HL-60 (cell line): Measurements from ENCODE around the gene FERMT2.

Experiments
- CTCF ChIP-seq: IDR thresholded peaks from one replicate; pipeline ENCODE4 v1.5.1; 2011; ENCODE audit warnings: low read length, control low read depth, inconsistent platforms; ENCODE audit not compliant: insufficient read depth
- GABPA ChIP-seq: IDR thresholded peaks from 2 replicates; pipeline ENCODE4 v1.6.1; 2012; ENCODE audit warnings: low read depth

GRCh38 chr14:52827426-52827825 is 123.4 kb downstream of the FERMT2 start:
- no peak for TF ChIP-seq CTCF
- no peak for TF ChIP-seq GABPA
